PC-9 (cell line): ENCODE data around the gene GH2.
"Not testable (repeated sequence)": the region's sequence is repeated elsewhere in the genome, so short reads cannot be mapped to it uniquely, and the experiment has no call there.

Source experiments
- CTCF ChIP-seq: fragments of 200-600 bp; sonication (generic); conservative IDR thresholded peaks from 2 replicates; pipeline ENCODE4 v1.6.1; 2017; ENCODE audit warnings: mixed run types, antibody characterized with exemption, mild to moderate bottlenecking, moderate library complexity
- EZH2 ChIP-seq: fragments of 200-600 bp; sonication (generic); IDR thresholded peaks from 2 replicates; pipeline ENCODE4 v1.8.0; 2017; ENCODE audit warnings: antibody characterized with exemption, low read depth

DNA sequence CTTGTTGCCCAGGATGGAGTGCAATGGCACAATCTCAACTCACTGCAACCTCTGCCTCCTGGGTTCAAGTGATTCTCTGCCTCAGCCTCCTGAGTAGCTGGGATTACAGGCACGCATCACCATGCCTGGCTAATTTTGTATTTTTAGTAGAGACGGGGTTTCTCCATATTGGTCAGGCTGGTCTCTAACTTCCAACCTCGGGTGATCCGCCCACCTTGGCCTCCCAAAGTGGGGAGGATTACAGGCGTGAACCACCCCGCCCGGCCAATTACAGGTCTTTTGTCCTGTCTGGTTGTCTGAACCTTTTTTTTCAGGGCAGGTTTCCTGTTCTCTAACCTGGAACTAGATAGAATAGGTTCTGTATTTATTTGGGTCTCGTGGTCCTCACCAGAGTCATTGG is 25.3 kb downstream of the GH2 start:
- TF ChIP-seq CTCF, EZH2: not testable (repeated sequence)
